T-cell (primary cell): ENCODE results near the gene PPA2. TPM values are rescaled to one million over a fixed set of nuclear protein-coding genes. Genes with fewer than 3 reads are reported as not detected.

ENCODE experiments used
- ATAC-seq, 4 experiments: fragments of 200-7000 bp in 3 of 4; fragments of 150-1000 bp in 1 of 4; cut with Tn5 transposase; replicated peaks in 1 of 4; 1 replicate in 3 of 4; 2 replicates in 1 of 4; pipeline ENCODE4 v1.10.0; 2021; ENCODE audit warnings: moderate library complexity in 3 of 4, mild to moderate bottlenecking in 2 of 4, moderate number of reproducible peaks in 1 of 4
- CTCF ChIA-PET, 2 donors: fragments of 300-600 bp; sonication (Branson Sonifier 250); formaldehyde crosslinking; loops; one replicate each; lab custom pipeline; 2022; ENCODE audit warnings: antibody characterized with exemption in 2 of 2; lab: Charles Lee
- POLR2A ChIA-PET, 2 donors: fragments of 300-600 bp; sonication (Branson Sonifier 250); formaldehyde crosslinking; loops; one replicate each; lab custom pipeline; 2022; ENCODE audit warnings: antibody characterized with exemption in 2 of 2; lab: Charles Lee
- DNase-seq, 35 experiments: peaks; one replicate each; pipeline versions ENCODE4 v3.0.0 to v3.0.0-alpha.2; 2013 to 2023
- H3K27ac ChIP-seq: one replicate; pipeline ENCODE4 v1.5.1; 2013; ENCODE audit warnings: low read length
- H3K27me3 ChIP-seq, 2 experiments: replicated peaks in 1 of 2; 1 replicate in 1 of 2; 2 replicates in 1 of 2; pipeline versions ENCODE4 v1.6.1 to v1.7.0; 2013; ENCODE audit warnings: low read length in 1 of 2, mixed read lengths in 1 of 2; ENCODE audit not compliant: control insufficient read depth in 2 of 2, insufficient read depth in 2 of 2; ENCODE audit errors: extremely low read depth in 1 of 2
- H3K36me3 ChIP-seq, 2 donors: 1 replicate in 1 of 2; 2 replicates in 1 of 2; pipeline versions ENCODE4 v1.6.1 to v1.7.0; 2013; ENCODE audit warnings: low read length in 1 of 2; ENCODE audit not compliant: control insufficient read depth in 2 of 2, insufficient read depth in 1 of 2; ENCODE audit errors: extremely low read depth in 1 of 2
- H3K4me1 ChIP-seq, 2 experiments: 1 replicate in 1 of 2; 2 replicates in 1 of 2; pipeline versions ENCODE4 v1.6.1 to v1.7.0; 2013; ENCODE audit warnings: low read length in 2 of 2, mixed read lengths in 1 of 2; ENCODE audit not compliant: insufficient read depth in 2 of 2, control insufficient read depth in 1 of 2; ENCODE audit errors: extremely low read depth in 1 of 2
- H3K4me3 ChIP-seq, 2 donors: 1 replicate in 1 of 2; 2 replicates in 1 of 2; pipeline versions ENCODE4 v1.5.1 to v1.7.0; 2013; ENCODE audit warnings: mild to moderate bottlenecking in 2 of 2, low read length in 1 of 2, moderate library complexity in 1 of 2; ENCODE audit not compliant: control insufficient read depth in 1 of 2; ENCODE audit errors: extremely low read depth in 1 of 2
- H3K9me3 ChIP-seq: 2 replicates; pipeline ENCODE4 v1.7.0; 2013
- H3K27ac Mint-ChIP-seq, 2 donors: one replicate each; pipeline ENCODE4 v1.8.0; 2020 to 2021; ENCODE audit warnings: mild to moderate bottlenecking in 2 of 2, mixed read lengths in 2 of 2
- H3K27me3 Mint-ChIP-seq, 2 donors: one replicate each; pipeline ENCODE4 v1.8.0; 2021 to 2022; ENCODE audit warnings: mixed read lengths in 2 of 2
- H3K36me3 Mint-ChIP-seq: one replicate; pipeline ENCODE4 v1.8.0; 2021; ENCODE audit warnings: mixed read lengths
- H3K4me1 Mint-ChIP-seq, 3 donors: one replicate each; pipeline ENCODE4 v1.8.0; 2020 to 2022; ENCODE audit warnings: mixed read lengths in 3 of 3, mild to moderate bottlenecking in 1 of 3
- H3K4me3 Mint-ChIP-seq, 3 donors: one replicate each; pipeline ENCODE4 v1.8.0; 2020 to 2022; ENCODE audit warnings: mild to moderate bottlenecking in 3 of 3, mixed read lengths in 3 of 3, moderate library complexity in 3 of 3
- H3K9me3 Mint-ChIP-seq, 3 donors: one replicate each; pipeline ENCODE4 v1.8.0; 2020 to 2022; ENCODE audit warnings: mixed read lengths in 3 of 3
- WGBS: methylation state at CpG from one replicate; pipeline ENCODE4 v1.1.5; 2013; ENCODE audit warnings: missing lambda C conversion rate; ENCODE audit not compliant: insufficient coverage; 5-methylcytosine and 5-hydroxymethylcytosine counted together
- total RNA-seq, 35 experiments: library from RNA in 6 of 35; stranded (reverse) in 6 of 35; fragments of 120-200 nt in 1 of 35; gene quantifications; one replicate each; pipeline versions ENCODE4 v1.2.1 to v1.2.4 and lab custom pipeline; 2013 to 2026

Gene PPA2
- total RNA-seq, 5 donors from 2014 or later (not counting 1 experiment from before 2014, with no cell fraction given), result 43.0 to 56.4 (median 52.6) TPM

DNA sequence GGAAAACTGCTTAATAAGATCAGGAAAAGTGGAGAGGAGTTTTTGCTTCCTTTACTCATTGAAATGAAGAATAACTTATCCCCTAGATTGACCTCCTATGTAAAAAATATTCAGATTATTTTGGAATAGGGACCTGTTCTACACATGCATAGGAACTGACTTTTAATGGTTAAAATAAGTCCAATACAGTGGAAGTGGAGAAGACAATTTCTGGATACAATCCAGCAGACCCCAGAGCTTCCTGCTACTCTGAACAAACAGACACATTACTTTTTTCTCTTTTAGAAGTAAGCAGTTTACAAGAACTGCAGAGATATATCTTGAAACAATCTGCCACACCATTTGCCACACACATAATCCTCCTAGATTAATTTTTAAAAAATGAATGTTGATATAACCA, 129.7 kb downstream of the PPA2 start:
- H3K27ac ChIP-seq, result no peak overlapping the region
- ChIA-PET CTCF (no interaction called here), POLR2A (no interaction called here)
- Mint-ChIP-seq H3K27me3 (no peaks in the 10 kb centered on the region), H3K36me3 (peaks cover 6% of the 10 kb centered on the region), H3K9me3 (no peaks in the 10 kb centered on the region), H3K4me3 (no peak overlapping the region), H3K4me1 (no peaks in the 10 kb centered on the region), H3K27ac (no peak overlapping the region)
- ATAC-seq (no peak), DNase-seq (no peak)
- no peak overlapping the region for H3K4me3 ChIP-seq
- no peaks in the 10 kb centered on the region for H3K4me1 ChIP-seq
- H3K27me3 ChIP-seq, result no peaks in the 10 kb centered on the region
- no peaks in the 10 kb centered on the region for H3K9me3 ChIP-seq
- H3K36me3 ChIP-seq, result no peaks in the 10 kb centered on the region

DNA sequence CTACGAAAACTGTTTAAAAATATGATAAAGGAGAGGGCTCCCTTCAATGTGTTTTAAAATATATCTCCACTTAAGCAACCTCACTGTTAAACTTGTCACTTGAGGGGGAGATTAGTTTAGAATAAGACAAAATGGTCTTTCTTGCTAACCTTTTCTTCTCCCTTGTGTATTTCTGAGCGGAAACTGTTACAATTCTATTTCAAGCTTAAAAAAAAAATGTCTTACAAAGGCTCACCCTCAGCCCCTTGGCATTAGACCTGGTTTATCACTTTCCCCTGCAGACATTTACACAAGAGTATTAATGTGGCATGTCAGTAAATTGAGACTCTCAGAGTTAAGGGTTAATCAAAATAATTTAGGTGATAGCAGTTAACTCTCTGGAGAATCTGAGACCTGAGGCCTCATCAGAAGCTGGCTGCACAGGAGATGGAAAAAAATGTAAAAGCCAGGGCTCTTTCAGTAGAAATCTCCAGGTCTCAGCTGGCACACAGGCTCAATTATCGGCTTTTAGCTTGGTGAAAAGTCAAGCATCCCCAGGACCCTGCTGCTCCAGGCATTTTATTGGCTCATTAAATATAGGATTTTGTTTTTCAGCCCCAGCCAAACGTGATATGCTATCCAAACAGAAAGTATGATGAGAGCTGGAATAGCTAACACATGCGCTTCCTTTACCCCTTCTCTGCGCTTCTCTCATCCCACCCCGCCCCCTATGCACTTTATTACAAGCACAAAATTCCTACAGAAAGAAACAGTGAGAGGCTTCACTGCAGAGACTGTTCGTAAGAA, 130.5 kb downstream of the PPA2 start:
- H3K27me3 Mint-ChIP-seq, result no peaks in the 10 kb centered on the region
- Histone ChIP-seq H3K36me3 (no peaks in the 10 kb centered on the region), H3K27me3 (no peaks in the 10 kb centered on the region), H3K9me3 (no peaks in the 10 kb centered on the region), H3K4me3 (no peak overlapping the region), H3K4me1 (no peaks in the 10 kb centered on the region), H3K27ac (no peak overlapping the region)
- no peak overlapping the region for H3K4me3 Mint-ChIP-seq
- ATAC-seq, result no peak
- POLR2A ChIA-PET, result no interaction called here
- no peak overlapping the region for H3K27ac Mint-ChIP-seq
- WGBS, result 95% methylated on average over 4 of the region's 8 CpGs
- no peaks in the 10 kb centered on the region for H3K9me3 Mint-ChIP-seq
- peaks cover 8% of the 10 kb centered on the region for H3K36me3 Mint-ChIP-seq
- CTCF ChIA-PET, result no interaction called here
- DNase-seq, result no peak
- H3K4me1 Mint-ChIP-seq, result no peaks in the 10 kb centered on the region

- H3K27me3 ChIP-seq, result no peaks in the 10 kb centered on the region
- DNase-seq (no peak), ATAC-seq (peak in 1 of 4 experiments; percentile 48)
- no peaks in the 10 kb centered on the region for H3K36me3 ChIP-seq
- H3K4me1 Mint-ChIP-seq, result peaks cover 10 to 12% (median 12%) of the 10 kb centered on the region in 3 donors
- no CpG with 5 or more reads among the region's 1 CpG for WGBS
- H3K27ac Mint-ChIP-seq, result no peak overlapping the region
- no peaks in the 10 kb centered on the region for H3K9me3 Mint-ChIP-seq
- no peak overlapping the region for H3K4me3 Mint-ChIP-seq
- no peaks in the 10 kb centered on the region for H3K27me3 Mint-ChIP-seq
- peaks cover 10% of the 10 kb centered on the region for H3K36me3 Mint-ChIP-seq
- no peaks in the 10 kb centered on the region for H3K9me3 ChIP-seq
- H3K4me1 ChIP-seq, result peaks cover 0 to 6% of the 10 kb centered on the region in 2 experiments
- POLR2A ChIA-PET, result no interaction called here
- CTCF ChIA-PET, result no interaction called here
- no peak overlapping the region for H3K27ac ChIP-seq
- H3K4me3 ChIP-seq, result no peak overlapping the region
These were observed 144.8 kb downstream of the PPA2 start for GRCh38 chr4:105329081-105329480.

GRCh38 chr4:105327956-105328355, 145.9 kb downstream of the PPA2 start:
- Histone ChIP-seq H3K27ac (no peak overlapping the region), H3K27me3 (no peaks in the 10 kb centered on the region), H3K36me3 (no peaks in the 10 kb centered on the region), H3K4me1 (peaks cover 0 to 6% of the 10 kb centered on the region in 2 experiments), H3K9me3 (no peaks in the 10 kb centered on the region), H3K4me3 (no peak overlapping the region)
- H3K4me3 Mint-ChIP-seq, result no peak overlapping the region
- H3K9me3 Mint-ChIP-seq, result no peaks in the 10 kb centered on the region
- H3K27ac Mint-ChIP-seq, result no peak overlapping the region
- DNase-seq, result no peak
- peaks cover 7% of the 10 kb centered on the region for H3K36me3 Mint-ChIP-seq
- ChIA-PET POLR2A (no interaction called here), CTCF (interaction anchor here in 1 of 2 donors (0.5 kb wide), 1 partner anchor 417 kb away, joined by 5 read pairs; no protein-coding TSS in a partner anchor)
- H3K27me3 Mint-ChIP-seq, result no peaks in the 10 kb centered on the region
- ATAC-seq, result no peak
- peaks cover 10 to 12% (median 12%) of the 10 kb centered on the region in 3 donors for H3K4me1 Mint-ChIP-seq

DNA sequence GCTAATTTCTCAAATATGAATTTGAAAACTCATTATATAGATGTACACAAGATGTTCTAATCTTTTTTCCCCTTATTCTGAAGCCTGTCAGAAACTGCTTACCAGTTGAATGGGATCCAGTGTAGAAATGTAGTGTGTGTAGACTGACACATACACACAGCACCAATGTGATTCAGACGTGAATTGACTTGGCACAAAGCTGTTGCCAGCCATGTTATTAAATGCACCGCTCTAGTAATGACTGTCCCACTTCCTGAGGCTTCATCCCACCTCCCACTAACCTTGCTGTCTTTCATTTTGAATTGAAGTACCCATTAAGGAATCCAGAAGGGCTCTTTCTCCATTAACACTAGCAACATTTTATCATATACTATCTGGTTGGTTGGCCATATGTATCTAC, 146.6 kb downstream of the PPA2 start:
- peaks cover 0 to 6% of the 10 kb centered on the region in 2 experiments for H3K4me1 ChIP-seq
- H3K27ac ChIP-seq, result no peak overlapping the region
- peaks cover 10 to 12% (median 12%) of the 10 kb centered on the region in 3 donors for H3K4me1 Mint-ChIP-seq
- no peaks in the 10 kb centered on the region for H3K36me3 ChIP-seq
- ChIA-PET CTCF (interaction anchor here in 1 of 2 donors (0.5 kb wide), 1 partner anchor 416 kb away, joined by 5 read pairs; no protein-coding TSS in a partner anchor), POLR2A (no interaction called here)
- no peak overlapping the region for H3K27ac Mint-ChIP-seq
- peaks cover 3% of the 10 kb centered on the region for H3K36me3 Mint-ChIP-seq
- no peaks in the 10 kb centered on the region for H3K27me3 ChIP-seq
- H3K4me3 Mint-ChIP-seq, result no peak overlapping the region
- ATAC-seq (no peak), DNase-seq (no peak)
- H3K4me3 ChIP-seq, result no peak overlapping the region
- no peaks in the 10 kb centered on the region for H3K9me3 Mint-ChIP-seq
- H3K27me3 Mint-ChIP-seq, result no peaks in the 10 kb centered on the region
- no peaks in the 10 kb centered on the region for H3K9me3 ChIP-seq
- 0% methylated on average over 1 of the region's 2 CpGs for WGBS

Other genes starting within 250 kb of the PPA2 start
- gene ARHGEF38, start 78.6 kb upstream of the PPA2 start, total RNA-seq, result not detected
- 10 to 100 TPM; 14.5 to 23.8 (median 17.3) TPM for gene INTS12, start 234.6 kb upstream of the PPA2 start, total RNA-seq
- gene GSTCD, start 234.7 kb upstream of the PPA2 start, total RNA-seq, result 1 to 10 TPM; 5.1 to 7.5 (median 5.2) TPM